ENCODE data around the gene SLC6A7.

SLC6A7 gene

GRCh38 chr5:150189728-150190502 lies at the start of gene SLC6A7:
Gene SLC6A7, plus strand, starts transcription at chr5:150190062. Its CDS starts 266 bp downstream, at chr5:150190328.
- DNase-seq, result no peak

GRCh38 chr5:150140830-150141229 lies 49.0 kb upstream of the SLC6A7 start:
- DNase-seq, result no peak

- no peak for DNase-seq
These were observed 48.2 kb upstream of the SLC6A7 start for GRCh38 chr5:150141544-150142184.

DNA sequence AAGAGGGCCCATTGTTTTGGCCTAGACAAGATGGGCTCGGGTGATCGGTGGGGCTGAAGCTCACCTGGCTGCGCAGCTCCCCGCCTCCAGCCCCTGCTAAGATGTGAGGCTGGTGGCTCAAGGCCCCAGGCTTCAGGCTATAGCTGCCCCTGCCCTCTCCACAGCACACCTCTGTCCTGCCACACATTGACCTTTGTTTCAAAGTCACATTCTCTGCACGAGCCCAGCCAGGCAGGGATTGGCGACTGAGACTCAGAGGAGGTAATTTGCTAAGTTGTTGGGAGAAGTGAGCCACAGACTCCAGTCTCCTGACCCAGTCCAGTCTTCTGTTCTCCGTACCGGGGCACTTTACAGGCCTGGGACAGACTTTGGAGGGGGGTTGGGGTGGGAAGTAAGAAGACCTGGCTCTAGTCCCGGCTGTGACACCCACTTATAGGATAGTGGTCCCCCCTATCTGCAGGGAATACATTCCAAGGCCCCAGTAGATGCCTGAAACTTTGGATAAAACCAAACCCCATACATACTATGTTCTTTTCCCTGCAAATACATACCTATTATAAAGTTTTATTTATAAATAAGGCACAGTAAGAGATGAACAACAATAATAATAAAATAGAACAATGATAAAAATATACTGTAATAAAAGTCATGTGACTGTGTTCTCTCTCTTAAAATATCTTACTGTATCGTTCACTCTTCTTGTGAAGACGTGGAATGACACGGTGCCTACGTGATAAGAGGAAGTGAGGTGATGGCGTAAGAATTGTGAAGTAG lies 47.5 kb upstream of the SLC6A7 start:
- DNase-seq, result no peak

- DNase-seq, result no peak
These were observed 46.9 kb upstream of the SLC6A7 start for GRCh38 chr5:150142959-150143349.

GRCh38 chr5:150143350-150144245 lies 46.3 kb upstream of the SLC6A7 start:
- no peak for DNase-seq

DNA sequence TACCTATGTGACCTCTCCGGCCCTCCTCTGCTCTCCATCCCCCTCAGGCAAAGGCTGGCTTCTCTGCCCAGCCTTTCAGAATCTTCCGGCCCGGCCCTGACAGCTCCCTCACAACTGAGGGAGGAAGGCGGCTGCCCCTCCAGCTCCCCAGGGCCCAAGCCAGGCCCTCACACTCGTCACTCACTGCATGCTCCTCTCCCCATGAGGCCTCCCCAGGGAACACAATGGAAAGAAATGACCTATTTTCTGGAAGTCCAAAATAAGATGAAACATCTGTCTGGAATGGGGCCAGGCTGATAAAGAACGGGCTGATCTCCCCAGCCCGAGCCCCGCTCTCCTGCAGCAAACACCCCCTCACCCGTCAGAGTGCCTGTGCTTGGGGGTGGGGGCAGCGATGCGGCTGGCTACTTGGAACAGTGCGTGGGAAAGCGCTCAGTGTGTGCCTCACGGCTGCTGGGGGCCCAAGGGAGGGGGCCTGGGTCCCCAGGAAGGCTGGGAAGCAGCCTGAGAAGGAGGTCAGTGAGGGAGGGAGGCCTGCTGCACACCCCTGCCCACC lies 45.5 kb upstream of the SLC6A7 start:
- DNase-seq, result no peak

- no peak for DNase-seq
These were observed 45.0 kb upstream of the SLC6A7 start for GRCh38 chr5:150144879-150145278.

GRCh38 chr5:150146235-150146634 lies 43.6 kb upstream of the SLC6A7 start:
- no peak for DNase-seq

DNA sequence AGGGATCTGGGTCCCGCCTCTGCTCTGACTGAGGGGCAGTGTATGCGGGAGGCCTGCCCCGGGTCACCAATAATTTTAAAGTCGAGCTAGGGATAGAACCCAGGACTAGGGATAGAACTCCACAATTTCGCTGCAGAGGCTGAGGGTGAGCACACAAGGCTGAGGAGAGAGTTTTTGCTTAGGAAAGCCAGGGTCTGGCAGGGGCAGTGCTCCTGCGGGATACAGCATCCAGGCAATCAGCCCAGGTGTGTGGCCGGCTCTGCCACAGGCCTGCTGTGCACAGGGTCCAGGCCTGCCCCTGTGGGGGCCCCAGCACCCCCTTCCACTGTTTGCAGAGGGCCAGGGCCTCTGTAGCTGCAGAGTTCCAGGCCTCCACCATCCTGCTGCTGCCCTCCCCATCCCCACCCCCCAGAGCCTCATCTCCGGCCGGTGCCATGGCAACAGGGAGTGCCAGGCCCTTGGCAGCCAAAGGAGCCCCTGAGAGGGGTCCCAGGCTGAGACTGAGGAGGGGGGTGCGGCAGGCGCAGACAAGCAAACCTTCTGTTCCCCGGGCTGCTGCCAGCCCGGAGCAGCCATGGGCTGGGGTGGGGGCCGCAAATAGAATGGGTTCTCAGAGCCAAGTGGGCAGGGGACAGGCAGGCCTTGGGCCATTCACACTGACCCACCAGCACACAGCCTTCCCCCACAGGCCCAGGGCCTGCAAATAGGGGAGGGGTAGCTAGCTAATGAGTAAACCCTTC lies 42.8 kb upstream of the SLC6A7 start:
- no peak for DNase-seq

GRCh38 chr5:150147670-150148069 lies 42.2 kb upstream of the SLC6A7 start:
- DNase-seq, result no peak

DNA sequence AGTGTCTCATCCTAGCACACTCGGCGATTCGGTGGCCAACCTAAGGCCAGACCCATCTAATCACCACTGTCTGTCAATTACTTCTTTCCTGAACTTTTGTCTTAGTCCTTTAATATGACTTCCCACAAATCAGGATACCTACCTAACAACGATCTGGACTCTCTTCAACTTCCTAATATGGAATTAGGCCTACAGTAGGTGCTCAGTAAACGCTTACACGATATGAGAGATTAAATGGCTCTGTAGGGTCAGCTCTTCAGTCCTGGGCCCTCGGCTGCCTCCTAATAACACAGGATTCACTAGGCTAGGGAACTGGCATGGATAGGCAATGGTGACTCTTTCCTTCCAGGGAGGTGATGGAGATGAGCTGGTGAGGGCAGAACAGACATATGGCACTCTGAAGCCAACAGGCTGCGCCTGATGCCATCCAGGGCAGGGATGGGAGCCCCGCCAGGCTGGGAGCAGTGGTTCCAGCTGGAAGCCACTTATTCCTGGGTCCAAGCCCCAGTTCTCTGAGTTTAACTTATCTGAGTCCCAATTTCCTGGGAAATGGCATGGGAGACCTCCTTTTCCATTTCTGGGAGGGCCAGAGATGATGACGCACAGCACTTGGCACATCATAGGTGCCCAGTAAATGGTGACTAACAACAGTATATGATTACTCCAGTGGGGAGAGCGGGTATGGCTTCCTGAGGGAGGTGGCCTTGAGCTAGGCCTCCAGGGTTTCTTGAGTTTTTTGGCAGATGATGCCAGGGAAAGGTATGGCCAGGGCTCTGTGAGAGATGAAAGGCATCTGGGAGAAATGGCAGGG lies 41.5 kb upstream of the SLC6A7 start:
- DNase-seq, result no peak

DNA sequence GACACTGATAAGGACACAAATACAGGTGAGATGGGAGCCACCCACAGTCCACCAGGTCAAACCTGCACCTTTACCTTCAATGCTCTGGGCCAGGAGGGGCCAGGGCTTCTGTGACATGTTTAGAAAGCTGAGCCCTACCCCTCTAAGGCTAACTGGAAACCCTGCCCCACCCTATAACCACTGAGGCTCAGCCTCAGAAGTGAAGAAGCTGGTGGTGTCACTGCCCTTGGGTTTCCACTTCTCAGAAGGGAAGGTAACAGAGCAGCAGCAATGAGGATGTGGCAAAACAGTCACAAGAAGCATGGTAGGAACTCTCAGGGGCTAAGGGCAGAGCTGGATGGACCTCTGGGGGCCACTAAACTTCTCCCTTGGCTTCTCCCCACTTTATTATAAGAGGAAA lies 40.2 kb upstream of the SLC6A7 start:
- DNase-seq, result no peak

- no peak for DNase-seq
These were observed 37.0 kb upstream of the SLC6A7 start for GRCh38 chr5:150152636-150153462.

DNA sequence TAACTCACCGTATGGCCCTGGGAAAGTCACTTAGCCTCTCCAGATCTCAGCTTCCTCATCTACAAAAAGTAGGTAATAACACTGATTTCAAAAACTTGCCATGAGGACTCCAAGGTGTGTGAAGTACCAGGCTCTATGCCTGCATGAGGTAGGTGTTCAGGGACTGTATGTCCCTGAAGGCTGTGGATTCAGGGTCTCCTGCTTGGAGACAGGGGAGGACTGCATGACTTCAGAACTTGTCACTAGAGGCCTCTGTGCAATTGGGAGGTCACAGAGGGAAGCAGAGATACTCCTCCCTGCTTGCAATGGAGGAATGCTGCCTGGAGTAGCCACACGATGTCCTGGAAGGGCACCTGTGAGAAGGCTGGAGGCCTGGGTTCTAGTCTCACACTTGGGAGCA lies 36.4 kb upstream of the SLC6A7 start:
- no peak for DNase-seq

- DNase-seq, result no peak
These were observed 35.8 kb upstream of the SLC6A7 start for GRCh38 chr5:150153957-150154617.

GRCh38 chr5:150154618-150155128 lies 35.2 kb upstream of the SLC6A7 start:
- no peak for DNase-seq

DNA sequence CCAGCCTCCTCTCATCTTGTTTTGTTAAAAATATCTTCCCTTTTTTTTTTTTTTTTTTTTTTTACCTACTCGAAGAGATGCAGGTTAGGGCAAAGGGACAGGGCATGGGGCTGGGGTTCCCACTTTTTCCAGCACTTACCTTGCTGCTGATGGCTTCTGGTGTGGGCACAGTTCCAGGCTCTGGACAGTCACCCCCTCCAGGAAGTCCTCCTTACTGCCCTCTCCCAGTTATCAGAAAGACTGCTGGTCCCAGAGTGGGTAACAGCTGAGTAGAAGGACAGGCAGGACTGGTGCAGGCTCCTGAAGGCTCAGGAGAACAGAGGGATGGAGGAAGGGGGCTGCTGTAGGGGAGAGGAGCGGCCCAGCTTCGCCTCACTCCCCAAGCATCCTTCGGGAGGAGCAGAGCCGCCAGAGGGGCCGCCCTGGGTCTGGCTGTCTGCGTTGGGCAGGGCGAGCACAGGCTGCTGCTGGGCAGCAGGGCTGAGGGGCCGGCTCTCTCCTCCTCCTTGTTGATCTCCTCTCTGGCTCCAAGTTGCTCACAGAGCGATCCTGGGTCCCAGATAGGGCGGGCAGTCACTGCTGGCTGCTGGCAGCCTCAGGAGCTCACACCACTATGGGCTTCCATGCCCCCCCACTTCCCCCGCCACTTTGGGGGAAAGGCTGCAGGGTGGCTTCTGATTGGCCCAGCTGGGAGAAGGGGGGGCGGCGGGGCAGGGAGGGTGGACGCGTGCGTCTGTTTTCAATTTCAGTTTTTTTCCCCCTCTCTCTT lies 34.4 kb upstream of the SLC6A7 start, which contains the start of gene PDGFRB:
Gene PDGFRB, minus strand, starts transcription at position 588 of the 769 bp plus-strand sequence. CDS start 18,798 bp downstream, outside the sequence.
- DNase-seq, result peak; percentile 44

Measured in stimulated activated CD4-positive, alpha-beta T cell treated with anti-CD3 and anti-CD28 coated beads, Interleukin-15, amount 100 ng/mL, for 24 hours (primary cell).